ENCODE data around the gene GPC1. TPM values are rescaled to one million over a fixed set of nuclear protein-coding genes. Genes with fewer than 3 reads are reported as not detected.

GPC1 gene
- polyA plus RNA-seq, 1 experiment: 126 TPM

DNA sequence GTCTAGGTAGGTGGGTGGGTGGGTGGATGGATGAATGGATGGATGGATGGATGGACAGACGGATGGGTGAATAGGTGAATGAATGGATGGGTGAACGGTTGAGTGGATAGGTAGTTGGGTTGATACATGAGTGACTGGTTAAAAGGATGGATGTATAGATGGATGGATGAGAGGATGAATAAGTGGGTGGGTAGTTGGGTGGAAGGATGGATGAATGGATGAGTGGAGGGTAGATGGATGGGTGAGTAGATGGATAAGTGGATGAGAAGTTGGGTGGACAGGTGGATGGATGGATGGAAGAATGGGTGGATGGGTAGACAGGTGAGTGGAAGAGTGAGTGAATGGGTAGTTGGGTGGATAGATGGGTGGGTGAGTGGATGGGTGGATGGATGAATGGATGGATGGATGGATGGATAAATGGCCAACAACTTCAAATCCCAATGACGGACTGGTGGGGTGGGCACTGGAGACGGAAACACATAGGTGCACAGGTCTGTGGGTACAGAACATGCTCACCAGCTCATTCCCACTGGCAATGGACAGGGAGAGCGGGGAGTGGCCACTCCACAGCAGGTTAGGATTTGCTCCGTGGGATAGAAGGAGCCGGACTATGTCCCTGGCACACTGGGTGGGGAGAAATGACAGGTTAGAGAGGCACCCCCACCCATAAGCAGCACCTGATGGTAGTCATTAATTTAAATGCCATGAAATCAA lies 73.5 kb downstream of the GPC1 start:
- TF ChIP-seq, protein P1, sequence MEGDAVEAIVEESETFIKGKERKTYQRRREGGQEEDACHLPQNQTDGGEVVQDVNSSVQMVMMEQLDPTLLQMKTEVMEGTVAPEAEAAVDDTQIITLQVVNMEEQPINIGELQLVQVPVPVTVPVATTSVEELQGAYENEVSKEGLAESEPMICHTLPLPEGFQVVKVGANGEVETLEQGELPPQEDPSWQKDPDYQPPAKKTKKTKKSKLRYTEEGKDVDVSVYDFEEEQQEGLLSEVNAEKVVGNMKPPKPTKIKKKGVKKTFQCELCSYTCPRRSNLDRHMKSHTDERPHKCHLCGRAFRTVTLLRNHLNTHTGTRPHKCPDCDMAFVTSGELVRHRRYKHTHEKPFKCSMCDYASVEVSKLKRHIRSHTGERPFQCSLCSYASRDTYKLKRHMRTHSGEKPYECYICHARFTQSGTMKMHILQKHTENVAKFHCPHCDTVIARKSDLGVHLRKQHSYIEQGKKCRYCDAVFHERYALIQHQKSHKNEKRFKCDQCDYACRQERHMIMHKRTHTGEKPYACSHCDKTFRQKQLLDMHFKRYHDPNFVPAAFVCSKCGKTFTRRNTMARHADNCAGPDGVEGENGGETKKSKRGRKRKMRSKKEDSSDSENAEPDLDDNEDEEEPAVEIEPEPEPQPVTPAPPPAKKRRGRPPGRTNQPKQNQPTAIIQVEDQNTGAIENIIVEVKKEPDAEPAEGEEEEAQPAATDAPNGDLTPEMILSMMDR (IDR thresholded peaks at IDR 0.05; ENCODE audit: insufficient read depth, low read depth, low read length): no peak
- CTCF ChIA-PET: interaction anchor here (1.0 to 2.1 kb wide), 2 partner anchors 12 to 331 kb away, joined by 3 to 9 read pairs; no protein-coding TSS in a partner anchor

DNA sequence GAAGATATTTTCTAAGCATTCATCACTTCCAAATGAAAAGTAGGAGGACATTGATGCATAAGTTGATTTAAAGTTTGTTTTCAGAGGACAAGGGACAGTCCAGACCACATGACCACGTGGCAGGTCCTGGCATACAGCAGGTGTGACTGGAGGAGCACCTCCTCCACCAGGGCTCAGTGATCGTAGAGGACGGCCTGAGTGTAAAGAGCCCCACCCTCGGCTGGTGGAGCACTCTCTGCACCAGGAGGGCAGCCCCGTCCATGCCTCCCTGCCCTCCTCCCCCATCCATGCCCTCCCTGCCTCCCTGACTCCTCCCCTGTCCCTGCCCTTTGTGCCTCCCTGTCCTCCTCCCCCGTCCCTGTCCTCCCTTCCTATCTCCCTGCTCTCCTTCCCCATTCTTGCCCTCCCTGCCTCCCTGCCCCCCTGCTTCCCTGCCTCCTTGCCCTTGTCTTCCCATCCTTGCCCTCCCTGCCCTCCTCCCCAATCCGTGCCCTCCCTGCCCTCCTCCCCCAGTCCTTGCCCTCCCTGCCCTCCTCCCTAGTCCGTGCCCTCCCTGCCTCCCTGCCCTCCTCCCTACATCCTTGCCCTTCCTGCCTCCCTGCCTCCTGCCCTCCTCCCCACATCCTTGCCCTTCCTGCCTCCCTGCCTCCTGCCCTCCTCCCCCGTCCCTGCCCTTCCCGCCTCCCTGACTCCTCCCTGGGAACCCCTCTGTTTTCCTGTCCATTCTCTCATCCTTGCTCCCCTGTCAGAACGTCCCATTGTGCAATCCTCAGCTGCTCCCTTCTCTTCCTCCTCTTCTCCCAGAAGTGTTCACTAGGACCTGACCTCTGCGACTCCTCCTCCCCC lies 74.4 kb downstream of the GPC1 start:
- TF ChIP-seq, protein P1 (IDR thresholded peaks at IDR 0.05; ENCODE audit: insufficient read depth, low read depth, low read length): no peak
- H3K27me3 ChIP-seq (ENCODE audit: control insufficient read depth, insufficient read depth, low read length): no peaks in the 10 kb centered on the region
- no peak overlapping the region for H3K4me3 ChIP-seq (ENCODE audit: low read depth, low read length)
- no peak for DNase-seq (ENCODE audit: low read depth)
- H3K36me3 ChIP-seq (ENCODE audit: control insufficient read depth, insufficient read depth, low read length): no peaks in the 10 kb centered on the region; the same call in 1 of the 2 replicates
- ChIA-PET POLR2A (no interaction called here), CTCF (no interaction called here)

More for the DNA sequence above, 73.5 kb downstream of the GPC1 start:
- H3K4me3 ChIP-seq (ENCODE audit: low read depth, low read length): no peak overlapping the region
- H3K36me3 ChIP-seq (ENCODE audit: control insufficient read depth, insufficient read depth, low read length): no peaks in the 10 kb centered on the region; the same call in 1 of the 2 replicates
- H3K27me3 ChIP-seq (ENCODE audit: control insufficient read depth, insufficient read depth, low read length): no peaks in the 10 kb centered on the region
- POLR2A ChIA-PET: no interaction called here
- no peak for DNase-seq (ENCODE audit: low read depth)

DNA sequence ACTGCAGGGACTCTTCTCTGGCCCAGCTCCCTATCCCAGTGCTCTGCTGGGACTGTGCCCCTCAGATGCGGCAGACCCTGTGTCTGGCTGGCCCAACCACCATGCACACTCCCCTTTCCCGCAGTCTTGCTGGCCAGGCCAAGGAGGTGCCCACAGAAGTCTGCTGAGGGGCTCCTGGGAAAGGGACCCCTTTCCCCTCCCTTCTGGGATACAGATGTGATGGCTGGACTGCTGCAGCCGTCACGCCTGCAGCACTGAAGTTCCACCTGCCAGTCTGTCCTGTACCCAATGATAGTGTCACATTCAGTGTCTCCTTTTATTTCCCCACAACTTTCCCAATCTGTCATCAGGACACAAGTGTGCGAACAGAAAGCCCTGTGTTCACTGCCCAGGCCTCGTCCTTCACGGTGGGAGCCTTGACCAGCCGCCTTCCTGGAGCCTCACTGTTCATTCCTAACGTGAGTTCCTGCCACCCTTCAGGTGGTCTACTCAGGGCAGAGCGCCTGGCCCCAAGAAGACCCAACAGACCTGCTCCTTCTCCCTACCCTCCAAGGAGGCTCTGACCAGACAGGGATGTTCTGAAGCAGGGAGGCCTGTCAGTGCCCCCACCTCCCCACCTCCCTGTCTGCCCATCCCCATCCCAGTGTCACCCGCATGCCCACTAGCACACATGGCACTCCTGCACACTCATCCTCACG lies 75.2 kb downstream of the GPC1 start:
- Histone ChIP-seq H3K4me3 (ENCODE audit: low read depth, low read length) (no peak overlapping the region), H3K27me3 (ENCODE audit: control insufficient read depth, insufficient read depth, low read length) (no peaks in the 10 kb centered on the region), H3K36me3 (ENCODE audit: control insufficient read depth, insufficient read depth, low read length) (no peaks in the 10 kb centered on the region; the same call in 1 of the 2 replicates)
- TF ChIP-seq, protein P1 (IDR thresholded peaks at IDR 0.05; ENCODE audit: insufficient read depth, low read depth, low read length): no peak
- ChIA-PET POLR2A (no interaction called here), CTCF (no interaction called here)
- no peak for DNase-seq (ENCODE audit: low read depth)

DNA sequence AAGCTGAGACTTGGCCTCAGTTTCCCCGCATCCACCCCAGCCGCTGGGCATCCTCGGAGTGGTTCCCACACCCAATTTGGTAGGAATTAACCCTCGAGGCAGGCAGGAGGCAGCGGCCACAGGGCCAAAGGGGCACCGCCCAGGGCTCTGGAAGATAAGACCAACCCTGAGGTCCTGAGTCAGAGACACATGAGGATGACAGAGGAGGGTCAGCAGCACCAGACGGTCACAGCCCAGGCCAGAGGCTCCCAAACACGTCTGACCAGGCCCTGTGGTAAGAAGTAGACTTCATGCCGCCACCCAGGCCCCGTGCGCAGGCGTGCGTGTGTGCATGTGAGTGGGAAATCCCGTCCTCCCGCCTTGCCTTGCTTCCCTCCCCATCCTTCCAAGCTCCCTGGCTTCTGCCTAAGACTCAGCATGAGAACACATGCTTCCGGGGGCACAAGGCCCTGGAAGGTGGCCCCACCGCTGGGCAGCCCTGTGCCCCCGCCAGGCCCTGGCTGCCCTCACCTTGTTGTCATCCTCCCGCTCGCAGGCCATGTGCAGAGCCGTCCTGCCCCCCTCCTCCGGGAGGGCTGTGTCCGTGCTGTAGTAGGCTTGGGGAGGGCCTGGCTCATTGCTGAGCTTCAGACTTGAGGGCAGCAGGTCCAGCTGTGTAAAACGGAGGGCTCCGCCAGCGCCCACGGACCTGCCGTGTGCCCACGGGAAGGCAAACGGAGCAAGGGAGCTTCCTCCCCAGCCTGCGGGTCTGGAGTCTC lies 76.1 kb downstream of the GPC1 start:
- H3K4me3 ChIP-seq (ENCODE audit: low read depth, low read length): no peak overlapping the region
- H3K36me3 ChIP-seq (ENCODE audit: control insufficient read depth, insufficient read depth, low read length): no peaks in the 10 kb centered on the region; the same call in 1 of the 2 replicates
- no peaks in the 10 kb centered on the region for H3K27me3 ChIP-seq (ENCODE audit: control insufficient read depth, insufficient read depth, low read length)
- ChIA-PET CTCF (interaction anchor here (0.6 to 1.3 kb wide), 3 partner anchors 8 to 329 kb away, joined by 3 to 4 read pairs (median 3); no protein-coding TSS in a partner anchor), POLR2A (no interaction called here)
- TF ChIP-seq, protein P1 (IDR thresholded peaks at IDR 0.05; ENCODE audit: insufficient read depth, low read depth, low read length): no peak
- no peak for DNase-seq (ENCODE audit: low read depth)

Measured in BJ (cell line).